Posterior vena cava (tissue), 2 donors: ENCODE results near the gene HOXC10. TPM values are rescaled to one million over a fixed set of nuclear protein-coding genes. Genes with fewer than 3 reads are reported as not detected.

Source experiments
- DNase-seq: peaks from one replicate; pipeline ENCODE4 v3.0.0-alpha.2; 2020; ENCODE audit warnings: low spot score
- intact Hi-C, 2 donors: fragments of 100-400 bp; cut with DNase I; formaldehyde crosslinking; loops; one replicate each; pipeline versions ENCODE4 v1.14.1 to v1.14.2; 2022 to 2023
- total RNA-seq, 2 donors: library from RNA; stranded (reverse); fragmentation: NEBNext Ultra II Directional; extraction: Animal tissue kit (Norgen Biotek cat#: 25700); gene quantifications; one replicate each; pipeline ENCODE4 v1.2.1, GENCODE V29; 2021
- donor health status: DM: yes; HTN: yes; CAD: no.
- donor health status: DM: yes; HTN: yes; CAD: no.

HOXC10 gene
- total RNA-seq, 2 donors from 2014 or later, result 27.9 to 35.5 TPM

DNA sequence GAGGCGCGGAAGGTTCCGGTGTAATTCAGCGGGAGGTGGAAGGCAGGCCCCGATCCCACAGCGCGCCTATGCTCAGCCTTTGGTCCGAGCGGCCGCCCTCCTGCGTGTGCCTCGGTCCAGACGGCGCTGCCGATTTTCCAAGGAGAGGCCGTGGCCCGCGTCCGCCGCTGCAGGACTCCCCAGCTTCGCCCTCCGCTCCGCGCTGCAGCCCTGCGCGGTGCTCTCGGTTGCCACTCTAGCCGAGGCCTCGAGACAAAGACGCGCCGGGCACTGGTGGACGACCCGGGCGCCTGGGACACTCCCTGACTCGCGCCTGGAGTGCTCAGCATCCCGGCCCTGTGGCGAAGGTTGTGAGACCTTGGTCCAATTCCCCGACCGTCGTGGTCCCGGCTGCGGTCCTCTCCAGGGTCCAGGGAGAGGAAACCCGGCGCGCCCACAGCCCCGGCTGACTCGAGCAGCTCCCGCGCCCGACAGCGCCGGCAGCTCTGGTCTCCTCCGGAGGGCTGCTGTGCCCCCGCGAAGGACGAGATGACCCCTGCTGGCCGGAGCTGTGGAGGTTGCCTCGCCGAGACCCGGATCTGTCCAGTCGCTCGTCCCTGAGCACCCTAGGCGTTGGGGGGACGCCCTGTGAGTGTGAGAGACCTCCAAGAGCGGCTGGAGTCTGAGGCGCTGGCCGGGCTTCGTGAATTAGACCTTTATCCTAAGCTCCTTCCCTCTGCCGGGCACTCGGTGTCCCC, 23.8 kb upstream of the HOXC10 start:
- peak; percentile 80 for DNase-seq
- intact Hi-C loops, result no loop called here

GRCh38 chr12:53963005-53963404, 21.9 kb upstream of the HOXC10 start:
- no peak for DNase-seq
- intact Hi-C loops, result no loop called here

DNA sequence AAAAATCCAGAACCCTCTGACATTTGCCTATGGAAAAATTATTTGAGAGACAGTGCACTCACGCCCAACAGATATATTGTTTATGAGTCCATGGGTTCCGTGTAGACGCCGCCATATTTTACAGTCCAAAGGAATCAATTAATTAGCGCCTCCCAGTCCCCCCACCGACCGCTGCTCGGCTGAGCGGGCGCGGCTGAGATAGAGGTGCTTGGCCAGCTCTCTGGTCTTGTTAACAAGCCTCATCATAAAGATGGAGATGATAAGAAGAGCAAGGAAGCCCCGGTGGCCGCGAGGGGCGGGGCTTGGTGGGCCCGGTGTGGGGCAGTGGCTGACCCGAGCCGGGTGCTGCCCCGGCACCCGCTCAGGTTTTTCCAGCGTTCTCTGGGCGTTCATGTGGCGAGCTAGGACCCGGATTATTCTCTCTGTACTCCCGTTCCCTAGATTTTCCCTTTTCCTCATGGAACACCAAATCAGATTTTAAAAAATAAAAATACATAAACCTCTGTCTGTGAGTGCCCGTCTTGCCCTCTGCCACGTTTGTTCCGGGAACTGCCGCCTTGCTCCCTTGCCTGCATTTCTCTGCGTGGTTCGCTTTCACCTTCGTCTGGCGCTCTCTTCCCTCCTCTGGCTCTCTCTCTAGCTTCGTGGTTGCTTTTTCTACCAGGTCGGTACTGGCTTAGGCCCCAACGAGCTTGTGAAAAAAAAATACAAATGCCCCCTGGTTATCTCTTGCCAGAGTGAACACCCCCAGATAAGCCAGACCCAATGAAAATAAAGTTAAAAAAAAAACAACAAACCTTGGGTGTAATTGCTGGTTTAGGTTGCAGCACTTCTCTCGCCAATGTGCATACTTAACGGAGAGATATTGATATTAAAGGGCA, 21.3 kb upstream of the HOXC10 start:
- peak; percentile 62 for DNase-seq
- intact Hi-C loops, result no loop called here

DNA sequence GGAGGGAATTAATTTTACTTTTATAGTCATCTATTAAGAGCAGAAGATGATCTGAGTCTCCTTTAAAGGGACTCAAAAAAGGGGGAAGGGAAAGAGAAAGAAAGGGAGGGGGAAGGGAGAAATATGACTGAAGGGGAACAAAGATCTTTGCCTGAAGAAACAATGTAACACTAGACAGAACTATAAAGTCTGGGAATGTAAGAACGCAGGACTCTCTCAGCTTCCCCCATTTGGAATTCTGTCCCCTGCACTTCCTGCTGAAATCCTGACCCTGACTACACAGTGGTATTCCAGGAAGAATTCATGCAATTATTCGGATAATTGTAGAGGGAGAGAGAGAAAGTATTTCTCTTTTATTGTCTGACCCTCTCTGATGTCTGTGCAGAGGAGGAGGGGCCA, 20.6 kb upstream of the HOXC10 start:
- DNase-seq, result no peak
- intact Hi-C loops, result no loop called here

DNA sequence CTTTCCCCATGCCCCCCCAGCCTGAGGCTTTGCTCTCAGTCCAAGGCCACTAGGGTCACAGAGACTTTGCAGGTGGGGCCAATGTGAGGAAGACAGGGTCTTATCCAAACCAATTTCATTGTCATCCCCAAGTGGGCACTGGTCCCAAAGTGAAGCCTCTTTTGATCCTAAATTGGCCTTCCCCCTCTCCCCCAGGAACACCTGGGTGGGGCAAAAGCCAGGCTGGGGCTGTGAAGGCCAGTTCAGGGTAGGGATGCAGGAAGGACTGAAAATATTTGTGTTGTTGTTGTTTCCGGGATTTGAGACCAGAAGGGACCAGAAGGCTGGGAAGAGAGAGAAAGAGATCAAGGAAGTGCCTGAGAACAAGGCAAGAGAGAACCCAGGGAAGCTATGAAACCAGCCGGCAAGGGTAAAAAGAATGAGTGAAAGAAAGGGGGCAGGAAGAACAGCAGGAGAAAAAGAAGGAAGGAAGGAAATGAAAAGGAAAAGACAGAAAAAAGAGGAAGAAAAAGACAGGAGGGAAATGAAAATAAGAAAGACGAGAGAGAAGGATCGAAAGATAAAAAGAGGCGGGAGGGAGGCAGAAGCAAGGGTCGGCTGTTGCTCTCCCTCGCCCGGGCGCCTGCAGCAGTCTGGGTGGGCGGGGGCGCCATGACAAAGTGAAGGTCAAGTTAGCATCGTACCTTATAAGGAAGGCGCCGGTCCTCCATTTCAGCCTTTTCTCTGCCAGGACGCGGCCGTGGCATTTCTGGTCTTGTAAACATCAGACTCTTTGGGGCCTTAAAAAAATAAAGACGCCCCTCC, 19.5 kb upstream of the HOXC10 start:
- peak; percentile 87 for DNase-seq
- intact Hi-C loops, result no loop called here

- no peak for DNase-seq
- intact Hi-C loops, result no loop called here
Observed at GRCh38 chr12:53966085-53966384, 18.9 kb upstream of the HOXC10 start.

- intact Hi-C loops, result no loop called here
- peak; percentile 36 for DNase-seq
Observed at GRCh38 chr12:53966385-53967133, 18.4 kb upstream of the HOXC10 start.

GRCh38 chr12:53967421-53967925, 17.5 kb upstream of the HOXC10 start:
- peak; percentile 29 for DNase-seq
- intact Hi-C loops, result no loop called here

GRCh38 chr12:53968214-53969127, 16.5 kb upstream of the HOXC10 start:
- DNase-seq, result peak; percentile 73
- intact Hi-C loops, result no loop called here

DNA sequence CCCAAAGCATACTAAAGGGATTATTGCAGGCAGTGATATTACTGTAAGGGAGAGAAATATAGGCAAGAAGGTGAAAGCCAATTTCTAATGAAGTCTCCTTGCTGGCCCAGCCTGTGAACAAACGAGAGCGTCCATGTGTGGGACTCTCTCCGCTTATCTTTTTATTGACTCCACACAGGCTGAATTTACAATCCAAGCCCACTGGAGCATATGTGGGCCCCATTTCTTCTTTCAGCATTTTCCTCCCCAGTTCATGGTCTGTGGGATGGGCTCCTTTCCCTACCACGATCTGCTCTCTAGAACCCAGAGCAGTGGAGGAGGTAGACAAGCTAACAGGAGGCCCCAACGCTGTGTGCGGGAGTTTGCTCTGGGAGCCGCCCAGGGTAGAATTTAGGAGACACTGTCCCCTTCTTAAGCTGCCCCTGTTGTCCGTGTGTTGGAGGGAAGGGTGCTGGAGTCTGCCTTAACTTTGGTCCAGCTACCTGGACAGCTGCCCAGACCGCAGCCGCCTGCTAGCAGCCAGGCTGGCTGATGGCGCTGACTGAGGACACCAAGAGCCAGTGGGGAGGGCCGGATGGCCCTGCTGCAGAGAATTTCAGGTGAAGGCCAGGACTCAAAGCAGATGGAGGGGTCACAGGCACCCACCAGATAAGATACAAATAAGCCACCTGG, 15.2 kb upstream of the HOXC10 start:
- intact Hi-C loops, result loop anchor here in 1 of 2 donors (10.0 kb wide), 1 partner anchor 195 kb away; no protein-coding TSS in a partner anchor
- peak; percentile 77 for DNase-seq

DNA sequence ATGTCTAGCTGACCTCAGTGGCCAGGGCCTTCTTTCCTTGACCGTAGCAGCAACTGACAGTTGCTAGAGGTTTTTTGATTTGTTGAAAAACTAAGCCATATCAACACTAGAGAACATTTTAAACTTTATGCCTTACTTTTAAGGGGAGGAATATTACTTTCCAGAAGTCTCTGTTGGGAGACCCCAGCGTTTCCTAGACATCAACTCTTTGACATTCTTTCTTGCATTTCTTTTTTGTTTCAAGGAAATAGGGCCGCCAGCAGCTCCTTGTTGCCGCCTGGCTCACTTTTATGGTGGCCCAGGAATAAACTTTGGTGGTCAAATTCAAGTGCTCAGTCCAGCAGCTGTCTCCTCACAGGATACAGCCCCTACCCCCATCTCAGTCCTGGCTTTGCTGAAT, 14.5 kb upstream of the HOXC10 start:
- DNase-seq, result no peak
- intact Hi-C loops, result loop anchor here in 1 of 2 donors (10.0 kb wide), 1 partner anchor 196 kb away; no protein-coding TSS in a partner anchor

DNA sequence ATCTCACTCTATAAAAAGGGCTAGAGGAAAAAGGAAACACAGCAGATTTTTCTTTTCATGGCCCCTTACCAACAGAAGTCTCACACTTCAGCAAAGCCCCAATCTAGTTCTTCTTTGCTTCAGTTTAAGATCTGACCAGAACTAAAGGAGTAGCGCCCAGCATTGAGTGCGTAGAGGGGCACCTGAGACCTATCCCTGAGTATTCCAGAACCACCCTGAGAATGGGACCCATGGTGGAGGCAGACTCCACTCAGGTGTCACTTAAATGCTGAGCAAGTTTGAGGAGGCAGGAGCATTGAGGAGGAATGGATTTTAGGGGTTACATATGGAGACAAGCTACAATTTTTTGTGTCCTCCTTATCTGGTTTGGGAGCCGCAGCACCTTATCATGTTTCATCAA, 13.8 kb upstream of the HOXC10 start:
- peak; percentile 1 for DNase-seq
- intact Hi-C loops, result loop anchor here in 1 of 2 donors (10.0 kb wide), 1 partner anchor 196 kb away; no protein-coding TSS in a partner anchor

- intact Hi-C loops, result loop anchor here in 1 of 2 donors (10.0 kb wide), 1 partner anchor 197 kb away; no protein-coding TSS in a partner anchor
- no peak for DNase-seq
Observed at GRCh38 chr12:53971686-53972085, 13.3 kb upstream of the HOXC10 start.

DNA sequence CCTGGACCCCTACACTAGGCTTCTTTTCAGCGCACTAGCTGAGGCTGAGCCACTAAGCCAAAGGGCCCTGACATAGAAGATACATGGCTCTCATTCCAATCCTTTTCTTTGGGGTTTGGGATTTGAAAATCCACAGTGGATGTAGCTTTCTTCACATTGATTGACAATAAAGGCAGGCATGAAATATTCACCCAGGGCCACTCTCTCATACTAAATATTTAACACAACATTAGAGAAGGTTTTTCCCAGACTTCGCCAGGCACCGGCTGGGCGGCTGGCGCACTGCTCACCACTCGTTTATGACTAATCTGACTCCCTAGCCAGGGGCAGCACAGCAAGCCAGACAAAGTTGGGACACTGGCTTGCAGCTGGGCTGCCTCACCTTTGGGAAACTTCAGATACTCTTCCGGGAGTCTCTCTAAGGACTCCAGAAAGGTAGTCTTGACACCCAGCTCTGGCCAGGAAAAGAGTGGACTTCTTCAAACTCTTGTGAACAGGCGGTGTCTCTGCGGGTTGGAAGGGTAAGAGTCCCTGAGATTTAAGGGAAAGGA, 12.7 kb upstream of the HOXC10 start:
- intact Hi-C loops, result loop anchor here in 1 of 2 donors (10.0 kb wide), 1 partner anchor 197 kb away; no protein-coding TSS in a partner anchor
- DNase-seq, result no peak

GRCh38 chr12:53972722-53973235, 12.2 kb upstream of the HOXC10 start, which contains the start of gene HOXC11:
TSS of gene HOXC11 (plus strand) at chr12:53973126. CDS start at chr12:53973242, 116 bp downstream.
- intact Hi-C loops, result loop anchor here in 1 of 2 donors (10.0 kb wide), 1 partner anchor 198 kb away; no protein-coding TSS in a partner anchor
- DNase-seq, result no peak
